ENCODE data around the gene NAV2. TPM values are rescaled to one million over a fixed set of nuclear protein-coding genes. Genes with fewer than 3 reads are reported as not detected.

NAV2 gene
- total RNA-seq, 1 donor from 2014 or later, result 10.5 TPM

DNA sequence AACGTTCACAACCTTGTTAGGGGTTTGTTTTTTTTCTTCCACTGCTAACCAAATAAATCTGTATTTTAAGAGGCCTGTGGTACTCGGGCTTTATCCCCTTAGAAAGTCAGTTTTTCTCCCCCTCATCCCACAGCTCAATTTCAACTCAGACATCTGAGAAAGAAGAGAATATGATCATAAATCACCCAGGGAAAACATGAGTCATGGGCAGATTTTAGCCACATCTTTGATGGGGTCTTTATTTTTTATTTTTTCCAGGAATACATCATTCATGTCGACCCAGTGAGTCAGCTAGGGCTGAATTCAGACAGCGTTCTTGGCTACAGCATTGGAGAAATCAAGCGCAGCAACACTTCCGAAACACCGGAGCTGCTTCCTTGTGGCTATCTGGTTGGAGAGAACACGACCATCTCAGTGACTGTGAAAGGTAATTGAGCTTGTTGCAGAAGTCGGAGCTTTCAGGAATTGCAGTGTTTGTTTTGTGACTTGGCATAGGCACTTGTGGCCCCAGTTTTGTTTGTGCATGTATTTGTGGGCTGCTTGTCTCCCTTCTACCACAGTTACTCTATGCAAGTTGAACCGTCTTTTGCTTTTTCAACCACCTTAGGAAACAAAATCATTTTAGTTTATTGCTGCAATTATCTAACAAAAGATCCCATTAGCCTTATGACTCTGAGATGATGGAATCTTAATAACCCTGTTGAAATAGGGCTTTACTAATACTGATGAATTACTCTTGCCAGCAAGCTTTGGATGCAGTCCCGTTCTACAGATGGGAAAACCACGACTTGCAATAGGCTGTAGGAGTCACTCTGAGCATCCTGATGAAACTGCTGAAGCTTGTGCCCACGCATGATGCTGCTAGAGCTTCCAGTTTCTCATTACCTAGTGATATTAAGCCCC is 384.9 kb downstream of the NAV2 start:
- DNase-seq (no peak), ATAC-seq (ENCODE audit: poor library complexity) (no peak)
- intact Hi-C loops (cut with DNase I), result no loop called here

- intact Hi-C loops (cut with DNase I), result no loop called here
- DNase-seq, result no peak
- ATAC-seq (ENCODE audit: poor library complexity), result no peak
Measured at GRCh38 chr11:20099527-20099926, 386.9 kb downstream of the NAV2 start.

- intact Hi-C loops (cut with DNase I), result no loop called here
- ATAC-seq (ENCODE audit: poor library complexity), result peak; percentile 80
Measured at GRCh38 chr11:20102397-20102796, 389.8 kb downstream of the NAV2 start.

GRCh38 chr11:20103281-20103680 is 390.6 kb downstream of the NAV2 start:
- DNase-seq, result no peak
- intact Hi-C loops (cut with DNase I), result no loop called here
- no peak for ATAC-seq (ENCODE audit: poor library complexity)

More at GRCh38 chr11:20102397-20102796, 389.8 kb downstream of the NAV2 start:
- no peak for DNase-seq

GRCh38 chr11:20105427-20105826 is 392.8 kb downstream of the NAV2 start:
- DNase-seq (no peak), ATAC-seq (ENCODE audit: poor library complexity) (no peak)
- intact Hi-C loops (cut with DNase I), result no loop called here

- ATAC-seq (ENCODE audit: poor library complexity), result no peak
- DNase-seq, result no peak
- intact Hi-C loops (cut with DNase I), result loop anchor here (5.0 kb wide), 1 partner anchor 158 kb away; no protein-coding TSS in a partner anchor
Measured at GRCh38 chr11:20109731-20110445, 397.3 kb downstream of the NAV2 start.

DNA sequence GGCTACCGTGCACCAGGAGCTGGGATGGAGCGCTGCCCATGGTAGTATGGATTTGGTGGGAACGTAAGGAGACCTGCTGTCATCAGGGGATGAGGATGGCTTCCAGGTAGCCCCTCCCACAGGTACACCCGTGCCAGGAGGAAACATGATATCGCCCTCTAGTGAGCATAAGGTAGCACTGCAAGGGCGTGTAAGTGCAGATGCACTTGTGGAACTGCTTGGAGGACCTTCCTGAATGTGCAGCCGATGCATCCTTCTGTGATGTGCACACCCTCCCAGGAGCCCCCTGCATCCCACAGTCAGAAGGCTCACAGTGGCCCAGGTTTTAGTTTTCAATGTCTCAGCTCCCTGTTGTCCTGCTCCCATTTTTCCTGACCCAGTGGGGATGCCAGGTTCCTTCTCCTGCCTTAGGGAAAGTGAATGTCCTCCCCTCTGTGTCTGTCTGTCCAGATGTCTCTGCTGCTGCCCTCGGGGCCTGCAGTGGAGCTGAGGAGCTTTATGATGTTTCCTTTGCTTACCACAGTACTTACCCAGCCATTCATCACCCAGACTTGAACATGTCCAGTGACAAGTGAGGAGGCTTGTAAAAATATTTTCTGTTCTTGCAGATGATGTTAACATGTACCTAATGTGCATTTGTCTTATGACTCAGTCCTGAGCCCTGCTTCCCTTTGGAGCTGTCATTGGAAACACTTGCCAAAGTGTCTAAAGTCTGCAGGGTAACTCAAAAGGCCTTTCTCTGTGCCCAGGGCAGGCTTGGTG is 398.5 kb downstream of the NAV2 start:
- no peak for DNase-seq
- peak; percentile 54 for ATAC-seq (ENCODE audit: poor library complexity)
- intact Hi-C loops (cut with DNase I), result loop anchor here (5.0 kb wide), 1 partner anchor 159 kb away; no protein-coding TSS in a partner anchor

DNA sequence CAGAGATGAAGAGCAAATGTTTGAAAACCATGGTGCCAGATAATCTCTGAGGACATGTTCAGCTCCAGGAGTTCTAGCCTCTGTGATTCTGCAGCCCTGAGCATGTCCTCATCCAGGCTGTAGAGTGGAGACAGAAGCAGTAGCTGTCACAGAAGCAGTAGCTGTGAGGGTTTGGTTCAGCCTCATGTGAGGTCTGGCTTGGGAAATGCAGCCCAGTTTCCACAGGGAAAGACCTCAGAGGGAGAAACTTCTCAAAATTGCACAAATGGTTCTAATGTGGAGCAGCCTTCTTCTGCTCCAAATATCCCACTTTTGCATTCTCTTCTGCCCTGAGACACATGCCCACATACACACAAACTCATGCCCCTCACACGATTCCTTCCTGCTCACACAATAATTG is 399.2 kb downstream of the NAV2 start:
- ATAC-seq (ENCODE audit: poor library complexity) (peak; percentile 4), DNase-seq (no peak)
- intact Hi-C loops (cut with DNase I), result loop anchor here (5.0 kb wide), 1 partner anchor 160 kb away; no protein-coding TSS in a partner anchor

GRCh38 chr11:20112291-20113148 is 399.9 kb downstream of the NAV2 start:
- intact Hi-C loops (cut with DNase I), result loop anchor here (5.0 kb wide), 1 partner anchor 160 kb away; no protein-coding TSS in a partner anchor
- DNase-seq, result peak; percentile 83
- ATAC-seq (ENCODE audit: poor library complexity), result peak; percentile 97

DNA sequence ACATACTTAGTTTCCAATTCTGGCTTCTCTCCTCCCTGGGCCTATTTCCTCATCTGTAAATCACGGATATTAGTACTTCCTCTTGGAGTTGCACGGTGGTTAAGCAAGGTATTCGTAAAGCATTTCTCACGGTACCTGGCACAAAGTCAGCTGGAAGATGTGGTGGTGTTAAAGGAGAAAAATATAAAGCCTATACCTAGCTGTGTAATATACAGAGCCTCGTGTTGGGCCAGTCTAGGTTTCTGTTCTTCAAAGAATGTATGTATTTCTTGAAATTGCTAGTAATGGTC is 400.5 kb downstream of the NAV2 start:
- DNase-seq (no peak), ATAC-seq (ENCODE audit: poor library complexity) (no peak)
- intact Hi-C loops (cut with DNase I), result loop anchor here (5.0 kb wide), 1 partner anchor 161 kb away; no protein-coding TSS in a partner anchor

DNA sequence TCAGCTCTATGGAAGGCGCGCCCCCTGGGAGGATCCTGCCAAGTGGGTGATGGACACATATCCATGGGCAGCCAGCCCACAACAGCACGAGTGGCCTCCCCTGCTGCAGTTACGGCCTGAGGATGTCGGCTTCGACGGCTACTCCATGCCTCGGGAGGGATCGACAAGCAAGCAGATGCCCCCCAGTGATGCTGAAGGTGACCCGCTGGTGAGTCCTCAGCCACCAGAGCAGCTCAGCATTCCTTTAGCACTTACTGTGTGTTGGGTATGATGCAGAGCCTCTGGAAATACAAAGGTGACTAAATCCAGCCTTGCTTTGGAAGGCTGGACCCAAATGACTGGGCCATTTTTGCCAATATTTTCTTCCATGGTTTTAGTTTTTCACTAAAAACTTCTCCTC is 402.0 kb downstream of the NAV2 start:
- intact Hi-C loops (cut with DNase I), result loop anchor here (5.0 kb wide), 1 partner anchor 162 kb away; no protein-coding TSS in a partner anchor
- no peak for ATAC-seq (ENCODE audit: poor library complexity)
- DNase-seq, result no peak

DNA sequence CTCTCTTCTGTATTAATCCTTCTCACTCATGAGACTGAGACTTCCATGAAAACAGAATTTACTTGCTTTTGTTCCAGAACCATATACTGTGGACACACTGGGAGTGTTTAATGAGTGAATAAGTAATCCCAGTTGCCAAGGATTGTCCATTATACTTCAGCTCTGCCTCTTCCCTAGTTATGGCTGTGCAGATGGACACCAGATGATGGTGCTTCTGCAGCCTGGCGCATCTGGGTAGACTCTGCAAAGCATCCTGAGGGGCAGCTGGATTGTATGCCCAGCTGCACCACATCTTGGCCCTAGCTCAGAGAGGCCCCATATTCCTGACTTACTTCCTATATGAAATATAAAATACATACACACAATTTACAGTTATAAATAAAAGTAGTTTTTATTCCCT is 404.2 kb downstream of the NAV2 start:
- intact Hi-C loops (cut with DNase I), result no loop called here
- DNase-seq, result no peak
- ATAC-seq (ENCODE audit: poor library complexity), result no peak

DNA sequence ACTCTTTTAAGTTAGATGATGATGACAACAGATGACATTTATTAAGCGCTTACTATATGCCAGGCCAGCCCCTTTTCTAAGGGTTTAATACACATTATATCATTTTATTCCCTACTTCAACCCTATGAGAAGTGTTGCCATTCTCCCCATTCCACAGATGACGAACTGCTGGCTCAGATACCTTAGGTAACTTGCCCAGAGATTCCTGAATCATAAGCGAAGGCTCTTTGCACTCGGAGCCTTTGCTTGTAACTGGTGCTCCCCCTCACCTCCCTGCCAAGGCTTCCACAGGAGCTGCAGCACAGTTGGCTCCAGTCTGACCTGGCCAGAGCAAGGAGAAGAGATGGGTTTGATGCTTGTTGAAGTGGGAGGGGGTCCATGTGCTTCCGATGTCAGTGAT is 404.7 kb downstream of the NAV2 start:
- intact Hi-C loops (cut with DNase I), result no loop called here
- ATAC-seq (ENCODE audit: poor library complexity) (no peak), DNase-seq (no peak)

- DNase-seq (no peak), ATAC-seq (ENCODE audit: poor library complexity) (no peak)
- intact Hi-C loops (cut with DNase I), result no loop called here
Measured at GRCh38 chr11:20118209-20118608, 405.6 kb downstream of the NAV2 start.

GRCh38 chr11:20119315-20119714 is 406.7 kb downstream of the NAV2 start:
- DNase-seq (no peak), ATAC-seq (ENCODE audit: poor library complexity) (no peak)
- intact Hi-C loops (cut with DNase I), result no loop called here

DNA sequence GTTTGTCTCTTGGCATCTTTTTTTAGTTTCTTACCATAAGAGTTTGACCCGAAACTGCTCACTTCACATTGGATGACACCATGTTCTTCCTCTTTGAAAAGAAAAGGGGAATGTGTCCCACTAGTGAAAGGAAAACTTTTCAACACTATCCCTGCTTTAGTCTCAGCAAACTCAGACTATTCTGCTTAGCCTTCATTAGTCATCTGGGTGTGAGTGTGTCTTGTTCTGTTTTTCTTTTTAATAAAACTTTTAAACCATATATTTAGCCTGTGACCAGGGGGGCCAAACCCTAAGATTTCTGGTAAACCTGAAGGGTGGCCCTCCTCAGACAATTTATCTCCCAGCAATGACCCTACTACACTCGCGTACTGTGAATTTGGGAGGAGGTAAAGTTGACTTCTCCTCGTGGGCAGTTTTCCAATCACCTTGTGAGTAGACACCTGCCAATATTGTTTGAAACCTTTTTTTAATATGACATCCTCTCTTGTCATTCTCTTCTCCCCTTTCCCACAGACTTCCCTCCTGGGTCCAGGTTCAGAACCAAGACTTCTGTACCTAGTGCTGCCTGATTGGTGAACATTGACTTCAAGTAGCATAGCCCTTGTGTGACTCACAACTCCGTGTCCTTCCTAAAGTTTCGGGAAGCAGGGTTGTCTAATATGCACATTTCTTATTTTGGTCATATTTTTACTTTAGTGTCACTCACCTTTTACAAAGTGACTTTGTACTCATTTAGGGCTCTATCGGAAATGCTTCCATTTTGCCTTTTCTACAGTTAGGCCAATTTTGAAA is 407.7 kb downstream of the NAV2 start:
- intact Hi-C loops (cut with DNase I), result no loop called here
- ATAC-seq (ENCODE audit: poor library complexity), result no peak
- DNase-seq, result no peak

- DNase-seq (no peak), ATAC-seq (ENCODE audit: poor library complexity) (no peak)
- intact Hi-C loops (cut with DNase I), result no loop called here
Measured at GRCh38 chr11:20122131-20122530, 409.5 kb downstream of the NAV2 start.

Measured in Right ventricle myocardium superior (tissue), 1 donor.